SK-N-DZ (cell line): ENCODE results near the gene UTS2R.

Experiments used
- DNase-seq: peaks from one replicate; pipeline ENCODE4 v3.0.0-alpha.2; 2015; ENCODE audit warnings: low spot score

UTS2R gene

DNA sequence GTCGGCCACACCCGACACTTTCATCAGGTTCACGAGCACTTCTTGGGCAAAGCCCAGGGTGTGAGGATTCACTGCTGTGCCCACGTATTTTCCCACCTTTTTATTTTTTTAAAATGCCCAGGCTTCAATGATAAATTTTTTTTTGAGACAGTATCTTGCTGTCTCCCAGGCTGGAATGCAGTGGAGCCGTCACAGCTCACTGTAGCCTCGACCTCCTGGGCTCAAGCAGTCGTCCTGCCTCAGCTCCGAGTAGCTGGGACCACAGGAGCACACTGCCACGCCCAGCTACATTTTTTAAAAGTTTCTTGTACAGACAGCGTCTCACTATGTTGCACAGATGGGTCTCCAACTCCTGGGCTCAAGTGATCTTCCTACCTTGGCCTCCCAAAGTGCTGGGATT, 17.8 kb downstream of the UTS2R start:
- no peak for DNase-seq

DNA sequence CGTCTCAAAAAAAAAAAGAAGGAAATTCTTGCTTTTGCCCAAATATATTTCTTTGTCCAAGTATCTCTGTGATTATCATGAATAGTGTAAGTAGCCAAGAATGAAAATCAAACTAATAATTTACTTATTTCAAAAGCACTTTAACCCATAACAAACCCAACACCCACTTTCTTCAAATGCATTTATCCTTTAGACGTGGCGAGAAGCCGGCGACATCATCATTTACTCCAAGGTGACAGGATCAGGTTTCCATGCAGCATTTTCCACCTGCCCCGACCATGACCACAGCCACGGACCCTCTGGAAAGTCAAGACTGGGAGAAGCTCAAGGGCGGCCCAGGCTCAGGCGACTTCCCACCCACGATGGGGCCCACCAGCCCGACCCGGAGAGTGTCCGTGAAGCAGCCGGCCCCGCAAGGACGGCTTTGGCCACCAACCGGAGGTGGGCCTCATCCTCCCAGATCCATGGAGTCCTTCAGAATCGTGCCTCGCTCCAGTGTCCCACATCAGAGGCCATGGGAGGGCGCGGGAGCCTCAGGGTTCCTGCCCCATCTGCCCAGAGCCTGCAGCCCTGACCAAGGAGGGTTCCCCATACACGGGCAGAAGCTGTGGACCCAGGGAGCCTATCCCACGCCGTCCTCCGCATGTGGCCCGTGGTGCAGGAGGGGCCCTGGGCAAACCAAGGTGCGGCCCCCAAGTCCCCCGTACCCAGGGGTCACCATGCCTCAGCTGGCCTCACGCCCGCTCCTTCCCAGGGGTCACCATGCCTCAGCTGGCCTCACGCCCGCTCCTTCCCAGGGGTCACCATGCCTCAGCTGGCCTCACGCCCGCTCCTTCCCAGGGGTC, 18.7 kb downstream of the UTS2R start:
- DNase-seq, result no peak

DNA sequence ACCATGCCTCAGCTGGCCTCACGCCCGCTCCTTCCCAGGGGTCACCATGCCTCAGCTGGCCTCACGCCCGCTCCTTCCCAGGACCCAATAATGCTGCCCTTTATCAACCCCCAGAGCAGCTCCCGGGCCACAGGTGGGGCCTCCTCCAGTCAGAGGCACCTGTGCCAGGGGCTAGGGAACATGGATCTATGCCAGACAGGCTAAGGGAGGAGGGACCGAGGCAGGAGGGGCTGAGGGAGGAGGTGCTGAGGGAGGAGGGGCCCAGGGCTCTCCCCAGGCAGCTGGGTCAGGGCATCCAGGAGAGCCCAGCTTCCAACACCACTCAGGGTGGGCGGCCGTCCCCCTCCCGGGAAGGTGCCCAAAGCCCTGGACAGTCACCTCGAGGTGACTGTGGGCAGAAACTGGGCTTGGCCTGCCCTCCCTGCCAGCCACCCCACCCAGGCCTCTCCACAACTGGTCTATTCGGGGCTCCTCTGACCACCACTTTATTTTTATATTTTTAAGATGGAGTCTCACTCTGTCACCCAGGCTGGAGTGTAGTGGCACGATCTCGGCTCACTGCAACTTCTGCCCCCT, 19.4 kb downstream of the UTS2R start:
- DNase-seq, result no peak

DNA sequence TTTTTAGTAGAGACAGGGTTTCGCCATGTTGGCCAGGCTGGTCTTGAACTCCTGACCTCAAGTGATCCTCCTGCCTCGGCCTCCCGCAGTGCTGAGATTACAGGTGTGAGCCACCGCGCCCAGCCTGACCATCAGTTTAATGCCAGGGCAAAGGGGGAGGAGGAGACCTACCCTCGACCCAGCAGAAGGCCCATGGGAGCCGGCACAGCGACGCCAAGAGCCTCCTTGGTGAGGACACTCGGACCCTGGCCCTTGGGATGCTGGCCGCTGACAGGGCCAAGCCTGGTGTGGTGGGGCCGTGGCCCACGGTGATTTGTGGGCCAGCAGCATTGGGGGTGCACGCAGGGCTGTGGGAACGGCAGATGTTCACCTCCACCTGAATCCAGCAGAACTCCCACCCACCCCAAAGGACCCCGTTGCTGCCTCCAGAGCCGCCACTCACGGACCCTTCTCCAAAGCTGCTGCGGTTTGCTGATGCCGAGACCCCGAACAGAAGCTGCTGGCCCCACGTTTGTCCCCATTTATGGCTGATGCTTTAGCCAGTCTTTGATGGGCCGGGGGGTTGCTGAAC, 20.0 kb downstream of the UTS2R start:
- DNase-seq, result no peak

DNA sequence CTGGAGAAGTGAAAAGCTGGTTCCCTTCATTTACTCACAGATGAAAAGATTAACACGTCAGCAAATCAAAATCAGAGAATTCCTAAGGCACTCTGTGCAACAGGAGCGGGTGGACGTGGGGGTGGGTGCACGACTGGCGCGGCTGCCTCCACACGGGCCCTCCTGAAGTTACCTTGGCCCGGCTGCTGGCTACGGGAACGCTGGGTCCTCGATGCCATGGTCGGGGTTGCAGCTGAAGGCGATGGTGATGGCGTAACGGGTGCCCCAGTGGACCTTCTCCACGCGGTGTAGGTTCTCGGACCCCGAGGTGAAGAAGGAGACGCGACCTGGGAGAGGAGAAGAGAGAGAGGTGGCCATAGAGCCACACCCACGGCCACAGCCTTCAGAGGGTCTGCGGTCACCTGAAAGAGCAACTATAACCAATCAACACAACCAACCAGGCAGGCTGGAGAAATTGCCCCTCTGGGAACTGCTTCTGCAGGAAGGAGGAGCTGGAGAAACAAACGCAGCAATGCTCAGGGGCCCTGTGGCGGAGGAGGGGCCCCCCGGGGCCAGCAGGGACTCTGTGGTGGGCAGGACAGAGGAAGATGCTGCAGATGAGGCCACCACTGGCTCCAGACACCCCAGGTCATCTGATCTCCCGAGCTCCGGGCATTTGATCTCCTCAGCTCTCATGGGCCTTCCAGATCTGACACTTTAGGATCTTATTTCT, 20.8 kb downstream of the UTS2R start:
- no peak for DNase-seq

DNA sequence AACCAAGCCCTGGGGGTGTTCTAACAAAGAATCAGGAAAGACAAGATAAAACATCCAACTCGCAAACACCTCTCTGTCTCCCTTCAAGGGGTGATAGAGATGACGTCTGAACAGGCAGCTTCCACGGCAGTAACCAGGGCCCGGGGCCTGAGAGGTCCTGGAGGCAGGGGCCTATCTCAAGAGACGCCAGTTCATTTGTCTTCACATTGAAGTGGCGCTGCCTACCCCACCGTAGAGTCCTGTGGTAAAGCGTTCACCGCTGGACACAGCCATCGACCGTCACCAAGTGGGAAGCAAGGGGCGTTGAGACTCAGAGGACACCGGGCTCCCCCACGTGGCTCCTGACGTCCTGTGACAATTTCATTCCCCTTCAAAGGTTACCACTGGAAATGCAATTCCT, 21.4 kb downstream of the UTS2R start:
- no peak for DNase-seq

DNA sequence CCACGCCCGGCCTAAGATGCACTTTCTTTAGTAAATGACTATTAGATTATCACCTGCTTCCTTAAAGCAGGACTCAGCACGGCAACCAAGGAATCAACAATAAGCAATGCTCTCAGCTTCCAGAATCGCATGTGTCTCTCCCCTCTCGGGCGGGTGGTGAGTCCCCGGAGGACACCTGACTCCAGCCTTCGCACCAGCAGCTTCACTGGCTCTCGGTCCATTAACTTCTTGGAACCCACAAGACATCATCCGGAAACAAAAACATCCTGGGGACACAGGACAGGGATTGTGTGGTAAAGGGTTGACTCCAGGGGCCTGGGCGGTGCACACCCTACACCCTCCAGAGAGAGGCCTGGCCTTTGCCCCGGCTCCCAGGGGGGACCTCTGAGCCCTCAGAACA, 22.7 kb downstream of the UTS2R start:
- DNase-seq, result no peak

DNA sequence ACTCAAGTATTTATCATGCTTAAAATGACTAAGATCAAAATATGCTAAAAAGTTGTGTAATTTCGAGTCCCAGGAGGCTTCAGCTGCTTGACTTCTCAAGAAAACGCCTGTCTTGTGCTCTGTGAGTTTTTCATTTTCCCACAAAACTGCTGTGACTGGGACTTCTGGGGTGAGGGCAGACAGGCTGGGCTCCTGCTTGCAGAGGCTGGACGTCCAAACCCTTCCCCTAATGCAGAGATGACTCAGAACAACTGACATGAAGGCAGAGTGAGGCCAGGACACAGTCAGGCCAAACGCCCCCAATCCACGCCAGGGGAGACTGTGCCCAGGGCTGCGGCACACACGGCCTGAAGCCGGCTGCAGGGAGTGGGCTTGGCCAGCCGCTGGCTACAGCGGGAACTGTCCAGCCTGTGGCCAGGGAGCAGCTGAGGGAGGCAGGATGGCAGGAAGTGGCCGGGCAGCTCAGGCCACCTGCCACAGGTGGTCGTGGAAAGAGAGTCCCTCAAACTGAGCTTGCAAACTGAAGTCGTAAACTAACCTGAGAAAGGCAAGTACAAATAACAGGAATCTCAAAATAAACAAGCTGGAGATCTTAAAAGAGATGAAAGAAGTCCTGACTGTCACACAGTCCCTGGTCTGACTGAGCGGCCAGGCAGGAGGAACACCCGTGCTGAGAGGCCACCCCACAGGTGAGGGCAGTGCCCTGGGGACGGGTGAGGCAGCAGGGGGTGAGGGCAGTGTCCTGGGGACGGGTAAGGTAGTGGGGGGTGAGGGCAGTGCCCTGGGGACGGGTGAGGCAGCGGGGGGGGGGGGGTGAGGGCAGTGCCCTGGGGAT, 25.3 kb downstream of the UTS2R start:
- no peak for DNase-seq

DNA sequence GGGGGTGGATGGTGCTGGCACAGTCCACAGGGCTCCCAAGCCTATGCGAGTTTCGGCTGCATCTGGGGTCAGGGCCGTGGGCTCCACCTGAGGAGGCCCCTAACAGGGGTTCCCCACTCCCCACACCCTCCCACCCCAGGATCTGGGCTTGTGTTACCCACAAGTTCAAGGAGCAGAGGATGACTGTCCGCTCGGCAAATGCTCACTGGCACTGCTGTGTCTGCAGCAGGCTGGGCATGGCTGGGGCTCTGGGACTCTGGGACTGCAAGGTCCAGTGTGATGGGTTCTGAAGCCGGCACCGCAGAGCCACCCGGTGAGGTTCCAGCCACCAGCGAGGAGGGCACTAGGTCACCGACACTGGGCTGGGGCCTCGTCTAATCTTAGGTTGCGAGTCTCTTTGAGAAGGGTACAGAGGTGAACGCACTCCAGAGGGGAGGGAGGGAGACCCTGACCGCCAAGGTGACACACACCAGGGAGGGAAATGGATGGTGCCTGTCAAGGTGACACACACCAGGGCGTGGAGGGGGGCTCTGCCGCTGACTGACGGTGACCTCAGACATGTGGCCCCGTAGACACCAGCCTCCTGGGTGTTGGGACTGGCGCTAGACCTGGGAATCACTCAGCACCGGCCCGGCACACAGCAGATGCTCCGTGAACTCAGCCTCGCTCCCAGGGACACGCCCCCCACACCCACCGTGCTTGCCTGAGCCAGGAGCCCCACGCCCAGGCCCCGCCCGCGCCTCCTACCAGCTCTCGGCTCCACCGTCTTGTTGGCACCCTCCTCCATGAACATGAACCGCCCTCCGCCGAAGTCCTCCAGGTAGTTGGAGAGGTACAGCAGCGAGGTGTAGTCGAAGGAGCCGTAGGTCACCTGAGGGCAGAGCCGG, 26.1 kb downstream of the UTS2R start:
- no peak for DNase-seq

DNA sequence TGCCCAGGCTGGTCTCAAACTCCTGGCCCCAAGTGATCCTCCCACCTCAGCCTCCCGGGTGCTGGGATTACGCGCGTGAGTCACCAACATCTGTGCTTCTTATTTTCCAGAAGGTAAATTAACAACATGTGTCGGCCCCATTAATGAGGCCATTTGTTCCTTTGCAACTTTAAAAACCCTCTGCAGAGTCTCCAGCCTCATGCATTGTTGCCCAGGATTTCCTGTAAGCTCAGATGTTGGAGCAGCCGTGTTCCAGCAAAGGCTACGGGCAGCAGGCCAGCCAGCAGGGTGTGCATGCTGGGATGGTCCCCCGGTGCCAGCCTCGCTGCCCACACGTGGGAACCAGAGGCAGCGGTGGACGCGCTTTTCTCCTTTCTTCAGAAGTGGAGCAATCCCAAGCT, 27.5 kb downstream of the UTS2R start:
- DNase-seq, result no peak

DNA sequence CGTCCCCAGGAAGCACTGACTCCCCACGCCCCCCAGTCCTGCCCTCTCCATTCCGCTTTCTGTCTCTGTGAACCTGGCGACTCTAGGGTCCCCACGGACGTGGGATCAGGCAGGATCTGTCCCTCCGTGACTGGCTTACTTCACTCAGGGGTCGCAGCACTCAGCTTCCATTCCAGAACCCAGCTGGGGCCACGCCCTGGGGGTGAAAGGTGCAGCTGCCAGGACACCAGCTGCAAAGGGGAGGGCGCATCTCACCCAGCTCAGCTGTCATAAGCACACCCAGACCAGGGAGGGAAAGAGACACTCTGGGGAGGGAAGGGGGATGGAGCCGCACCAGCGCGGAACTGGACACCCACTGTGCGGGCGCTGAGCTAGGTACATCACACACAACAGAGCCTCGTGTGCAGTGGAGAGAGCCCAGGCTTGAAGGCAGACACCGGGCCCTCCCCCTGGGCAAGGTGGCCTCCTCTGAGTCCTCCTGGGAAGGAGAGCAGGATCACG, 28.1 kb downstream of the UTS2R start:
- DNase-seq, result no peak

DNA sequence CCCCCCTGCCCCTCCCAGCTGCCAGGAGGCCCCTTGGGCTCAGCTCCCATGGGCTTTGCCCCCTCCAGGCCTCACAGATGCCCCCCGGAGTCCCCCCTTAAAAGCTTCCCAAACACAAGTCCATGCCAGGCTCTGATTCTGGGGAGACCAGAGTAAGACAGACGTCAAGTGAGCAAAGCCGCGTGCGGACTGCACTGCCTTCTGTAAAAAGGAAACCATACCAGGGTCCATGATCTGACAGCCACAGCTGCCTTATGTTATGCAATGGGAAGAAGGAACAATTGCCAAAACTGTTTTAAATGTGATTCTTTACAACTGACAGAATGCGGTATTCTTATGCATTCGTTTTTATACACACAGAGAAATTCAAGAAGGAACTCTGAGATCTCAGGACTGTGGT, 28.6 kb downstream of the UTS2R start:
- no peak for DNase-seq

DNA sequence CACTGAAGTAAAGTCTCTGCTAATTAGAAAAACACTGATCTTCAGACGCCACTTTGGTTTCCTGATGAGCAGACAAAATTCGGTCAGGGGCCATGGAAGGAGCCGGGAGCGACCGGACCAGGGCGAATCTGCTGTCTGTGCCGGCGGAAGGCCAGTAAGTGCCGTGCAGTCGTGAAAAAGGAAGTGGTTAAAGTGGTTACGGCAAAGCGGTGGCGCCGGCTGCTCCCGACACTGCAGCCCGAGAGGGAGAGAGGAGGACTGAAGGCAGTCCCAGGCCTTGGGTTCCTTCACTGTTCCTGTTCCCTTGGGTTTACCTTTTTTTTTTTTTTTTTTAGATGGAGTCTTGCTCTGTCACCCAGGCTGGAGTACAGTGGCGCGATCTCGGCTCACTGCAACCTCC, 29.3 kb downstream of the UTS2R start:
- no peak for DNase-seq

DNA sequence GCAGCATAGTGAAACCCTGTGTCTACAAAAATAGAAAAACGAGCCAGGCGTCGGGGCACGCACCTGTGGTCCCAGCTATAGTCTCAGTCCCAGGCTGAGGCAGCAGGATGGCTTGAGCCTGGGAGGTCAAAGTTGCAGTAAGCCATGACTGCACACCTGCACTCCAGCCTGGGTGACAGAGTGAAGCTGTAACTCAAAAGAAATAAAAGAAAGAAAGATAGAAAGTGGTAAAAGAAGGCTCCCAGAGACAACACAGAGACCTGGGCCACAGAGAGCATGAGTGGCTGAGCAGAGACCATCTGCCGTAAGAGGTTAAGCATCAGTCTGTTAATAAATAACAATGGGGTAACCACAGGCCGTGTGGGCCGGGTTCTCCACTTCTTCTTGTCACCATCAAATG, 31.3 kb downstream of the UTS2R start:
- no peak for DNase-seq

DNA sequence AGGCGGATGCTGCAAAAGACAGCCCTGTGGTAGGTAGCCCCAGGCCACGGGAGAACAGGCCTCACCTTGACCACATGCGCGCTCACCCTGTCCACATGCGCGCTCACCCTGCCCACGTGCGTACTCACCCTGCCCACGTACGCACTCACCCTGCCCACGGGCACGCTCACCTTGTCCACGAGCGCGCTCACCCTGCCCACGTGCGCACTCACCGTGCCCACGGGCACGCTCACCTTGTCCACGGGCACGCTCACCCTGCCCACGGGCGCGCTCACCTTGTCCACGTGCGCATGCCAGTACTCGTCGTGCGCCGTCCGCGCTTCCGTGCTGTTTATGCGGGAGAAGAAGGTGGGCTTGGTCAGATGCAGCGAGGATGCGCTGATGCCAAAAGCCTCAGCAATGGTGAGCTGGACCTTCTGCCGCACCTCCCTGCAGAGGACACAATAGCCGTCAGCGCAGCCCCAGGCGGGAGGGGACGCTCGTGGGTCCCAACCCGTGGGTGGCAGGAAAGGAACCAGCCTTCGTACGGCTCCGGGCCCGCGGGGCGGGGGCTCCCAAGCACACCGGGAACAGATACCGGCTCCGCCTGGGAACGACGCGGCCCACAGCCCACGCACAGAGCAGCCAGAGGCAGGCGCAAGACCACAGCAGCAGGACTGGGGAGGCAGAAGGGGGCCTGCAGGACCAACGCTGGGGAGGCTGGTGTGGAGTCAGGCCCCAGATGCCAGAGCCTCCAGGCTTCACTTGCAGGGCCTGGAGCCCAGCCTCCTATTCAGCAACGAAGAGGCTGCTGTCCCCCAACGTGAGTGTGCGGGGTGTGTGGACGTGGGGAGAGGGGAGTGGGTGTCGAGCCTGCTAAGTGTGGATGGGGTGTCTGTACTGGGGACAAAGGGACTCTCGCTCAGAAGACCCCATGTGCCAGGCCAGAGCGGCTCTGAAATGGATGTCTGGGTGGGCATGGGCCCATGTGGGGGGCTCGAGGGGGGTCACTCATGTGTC, 32.4 kb downstream of the UTS2R start:
- DNase-seq, result no peak

DNA sequence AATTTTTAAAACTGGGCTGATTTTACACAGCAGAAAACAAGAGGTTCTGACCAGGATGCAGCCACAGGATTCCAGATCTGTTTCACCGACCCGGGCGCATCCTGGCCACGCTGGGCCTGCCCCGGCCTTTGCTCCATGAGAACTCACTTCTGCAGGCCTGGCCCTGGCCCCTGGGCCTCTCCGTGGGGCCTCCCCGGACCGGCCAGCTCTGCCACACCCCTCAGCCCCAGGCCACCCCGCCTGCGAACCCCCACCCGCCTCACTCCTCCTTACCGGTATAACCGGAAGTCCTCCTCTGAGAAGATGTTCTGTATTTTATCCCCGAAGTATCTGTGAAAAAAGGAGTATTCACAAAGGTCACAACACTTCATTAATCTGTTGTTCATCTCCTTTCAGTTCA, 33.5 kb downstream of the UTS2R start:
- no peak for DNase-seq

DNA sequence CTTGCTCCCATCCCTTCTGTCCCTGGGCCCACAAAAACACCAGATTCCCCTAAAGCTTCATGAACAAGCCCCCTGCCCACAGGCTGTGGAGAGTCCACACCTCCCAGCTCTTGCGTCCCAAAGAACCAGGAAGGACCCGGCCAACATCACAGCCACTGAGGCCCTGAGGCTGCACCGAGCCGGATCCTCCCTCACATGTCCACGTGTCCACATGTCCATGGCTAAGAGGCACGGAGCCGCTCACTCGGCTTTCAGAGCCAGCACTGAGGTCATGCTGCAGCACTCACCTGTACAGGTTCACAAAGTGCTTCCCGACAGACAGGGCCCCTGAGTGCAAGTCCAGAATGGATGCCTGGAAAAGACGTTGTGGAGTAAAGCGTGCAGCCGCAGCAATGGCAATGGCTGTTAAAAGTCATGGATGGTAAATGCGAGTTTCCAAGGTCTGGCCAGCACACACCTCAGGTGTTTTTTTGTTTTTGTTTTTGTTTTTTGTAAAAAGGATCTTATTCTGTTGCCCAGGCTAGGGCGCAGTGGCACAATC, 34.6 kb downstream of the UTS2R start:
- no peak for DNase-seq

DNA sequence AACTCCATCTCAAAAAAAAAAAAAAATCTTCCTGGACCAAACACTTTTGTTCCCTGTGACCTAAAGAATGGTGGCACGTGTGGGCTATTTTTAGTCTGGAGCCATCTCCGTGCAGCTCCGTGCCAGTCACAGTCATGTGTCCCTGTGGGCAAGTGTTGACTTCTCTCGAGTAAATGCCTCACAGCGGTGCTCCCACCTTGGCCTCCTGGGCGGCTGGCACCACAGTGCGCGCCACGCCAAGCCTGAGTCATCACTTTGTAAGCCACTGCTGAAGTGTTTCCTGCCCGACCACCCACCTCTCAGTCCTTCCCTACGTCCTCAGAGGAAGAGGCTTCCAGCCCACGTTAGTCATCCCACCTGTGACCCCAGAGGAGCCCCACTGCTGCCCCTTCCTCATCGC, 35.7 kb downstream of the UTS2R start:
- DNase-seq, result no peak
